Epithelial cell of esophagus (primary cell): Measurements from ENCODE around the gene BNC2.
A peak's percentile ranks its signal among the peaks of the same experiment; 100 is the strongest.

Source experiments
- DNase-seq: peaks from one replicate; pipeline ENCODE4 v3.0.0; 2010; ENCODE audit warnings: low read depth
- H3K4me3 ChIP-seq: 2 replicates; pipeline ENCODE4 v1.5.1; 2011; ENCODE audit warnings: mild to moderate bottlenecking, low read length, control low read depth
- TF ChIP-seq, protein P1 (sequence below): IDR thresholded peaks from 2 replicates; pipeline ENCODE4 v1.5.1; 2011; ENCODE audit warnings: low read depth, mild to moderate bottlenecking, low read length, control low read depth, inconsistent platforms; ENCODE audit not compliant: insufficient read depth; ENCODE audit errors: missing control alignments

The BNC2 gene

DNA sequence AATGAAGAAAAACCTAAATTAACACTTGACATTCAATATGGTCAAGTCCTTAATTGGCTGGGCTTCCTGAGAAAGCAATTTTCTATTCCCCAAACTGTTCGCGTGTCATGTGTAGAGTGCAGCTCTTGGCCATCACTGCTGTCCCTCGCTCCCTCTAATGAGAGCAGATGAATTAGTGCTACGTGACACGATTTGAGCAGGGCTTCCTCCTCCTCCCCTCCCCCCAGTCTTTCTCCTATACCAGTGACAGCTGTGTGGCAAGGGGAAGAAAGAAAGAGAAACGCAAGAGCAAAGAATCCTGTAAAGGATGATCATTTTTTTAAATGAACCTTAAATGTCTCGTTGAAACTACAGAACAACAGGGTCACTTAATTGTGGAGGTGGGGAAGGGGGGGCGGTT lies 159.6 kb downstream of the BNC2 start:
- H3K4me3 ChIP-seq, result no peak overlapping the region
- DNase-seq, result no peak
- TF ChIP-seq, protein P1, sequence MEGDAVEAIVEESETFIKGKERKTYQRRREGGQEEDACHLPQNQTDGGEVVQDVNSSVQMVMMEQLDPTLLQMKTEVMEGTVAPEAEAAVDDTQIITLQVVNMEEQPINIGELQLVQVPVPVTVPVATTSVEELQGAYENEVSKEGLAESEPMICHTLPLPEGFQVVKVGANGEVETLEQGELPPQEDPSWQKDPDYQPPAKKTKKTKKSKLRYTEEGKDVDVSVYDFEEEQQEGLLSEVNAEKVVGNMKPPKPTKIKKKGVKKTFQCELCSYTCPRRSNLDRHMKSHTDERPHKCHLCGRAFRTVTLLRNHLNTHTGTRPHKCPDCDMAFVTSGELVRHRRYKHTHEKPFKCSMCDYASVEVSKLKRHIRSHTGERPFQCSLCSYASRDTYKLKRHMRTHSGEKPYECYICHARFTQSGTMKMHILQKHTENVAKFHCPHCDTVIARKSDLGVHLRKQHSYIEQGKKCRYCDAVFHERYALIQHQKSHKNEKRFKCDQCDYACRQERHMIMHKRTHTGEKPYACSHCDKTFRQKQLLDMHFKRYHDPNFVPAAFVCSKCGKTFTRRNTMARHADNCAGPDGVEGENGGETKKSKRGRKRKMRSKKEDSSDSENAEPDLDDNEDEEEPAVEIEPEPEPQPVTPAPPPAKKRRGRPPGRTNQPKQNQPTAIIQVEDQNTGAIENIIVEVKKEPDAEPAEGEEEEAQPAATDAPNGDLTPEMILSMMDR, result no peak

DNA sequence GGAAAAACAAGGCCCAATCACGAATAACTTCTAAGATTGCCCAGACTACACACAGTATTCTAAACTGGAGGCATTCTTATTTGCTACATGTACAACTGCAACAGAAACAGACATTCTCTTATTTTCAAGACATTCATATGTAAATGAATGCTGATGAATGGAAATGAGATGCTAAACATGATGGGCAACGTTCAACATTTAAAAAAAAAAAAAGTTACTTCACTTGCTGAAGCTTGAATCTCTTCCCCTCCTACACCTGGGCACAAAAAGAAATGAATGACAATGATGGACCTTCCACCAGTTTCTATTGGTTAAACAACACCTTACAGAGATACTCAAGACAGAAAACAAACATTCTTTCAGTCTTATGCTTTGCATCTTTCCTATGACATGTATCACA lies 160.5 kb downstream of the BNC2 start:
- no peak for DNase-seq
- TF ChIP-seq, protein P1, result no peak
- H3K4me3 ChIP-seq, result no peak overlapping the region

DNA sequence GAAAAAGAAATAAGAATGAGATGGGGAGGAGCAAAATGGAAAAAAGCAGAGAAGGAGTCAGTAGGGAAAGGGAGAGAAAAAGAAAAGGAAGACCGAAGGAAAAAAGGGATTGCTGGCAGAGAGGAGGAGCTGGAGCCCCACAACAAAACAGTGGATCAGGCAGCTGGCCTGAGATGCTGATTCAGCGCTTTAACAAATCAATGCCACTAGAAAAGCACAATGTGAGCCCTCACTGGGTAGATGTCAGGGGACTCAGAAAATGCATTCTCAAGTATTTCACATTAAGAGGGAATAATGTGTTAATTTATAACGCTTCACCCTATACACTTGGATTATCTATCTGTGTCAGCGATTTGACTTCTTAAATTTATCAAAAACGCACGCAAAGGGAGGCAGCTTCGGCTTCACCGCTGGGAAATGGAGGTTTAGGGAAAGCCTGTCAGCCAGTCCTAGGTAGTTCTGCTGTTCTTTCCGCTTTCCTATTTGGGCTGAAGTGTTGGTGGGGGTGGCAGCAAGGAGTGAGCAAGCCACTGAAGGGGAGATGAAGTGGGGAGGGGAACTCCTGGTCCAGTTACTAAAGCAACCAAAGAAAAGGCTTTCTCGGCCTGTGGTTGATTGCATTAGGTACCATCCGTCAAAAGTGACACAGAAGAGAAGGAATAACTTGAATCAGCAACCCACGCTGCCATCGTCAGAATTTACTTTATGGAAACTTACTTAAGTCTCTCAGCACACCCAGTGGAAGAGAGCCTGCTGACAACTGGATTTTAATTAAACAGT lies 161.6 kb downstream of the BNC2 start:
- H3K4me3 ChIP-seq, result no peak overlapping the region
- no peak for DNase-seq
- TF ChIP-seq, protein P1, result no peak

DNA sequence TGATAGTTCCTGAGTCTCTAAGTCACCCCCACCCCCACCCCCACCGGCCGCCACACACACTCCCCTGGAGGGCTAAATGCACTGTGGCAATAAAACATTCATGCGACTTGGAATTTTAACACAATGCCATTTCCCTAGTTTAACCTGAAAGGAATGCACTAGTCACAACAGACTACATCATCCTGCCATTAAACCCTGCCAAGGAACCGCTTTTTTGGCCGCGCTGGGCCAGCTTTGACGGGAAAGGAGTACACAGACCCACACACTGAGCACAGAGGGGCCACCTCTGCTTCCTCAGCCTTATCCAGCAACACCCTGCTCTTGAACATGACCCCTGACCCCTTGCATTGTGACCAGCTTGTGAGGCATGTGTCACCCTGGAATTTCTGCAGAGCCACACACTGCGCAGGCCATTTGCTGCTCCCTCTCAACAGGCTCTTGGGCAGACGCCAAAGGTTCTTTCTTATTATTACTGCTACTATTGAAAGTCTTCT lies 165.3 kb downstream of the BNC2 start:
- H3K4me3 ChIP-seq, result no peak overlapping the region
- TF ChIP-seq, protein P1, result no peak
- DNase-seq, result peak; percentile 59

DNA sequence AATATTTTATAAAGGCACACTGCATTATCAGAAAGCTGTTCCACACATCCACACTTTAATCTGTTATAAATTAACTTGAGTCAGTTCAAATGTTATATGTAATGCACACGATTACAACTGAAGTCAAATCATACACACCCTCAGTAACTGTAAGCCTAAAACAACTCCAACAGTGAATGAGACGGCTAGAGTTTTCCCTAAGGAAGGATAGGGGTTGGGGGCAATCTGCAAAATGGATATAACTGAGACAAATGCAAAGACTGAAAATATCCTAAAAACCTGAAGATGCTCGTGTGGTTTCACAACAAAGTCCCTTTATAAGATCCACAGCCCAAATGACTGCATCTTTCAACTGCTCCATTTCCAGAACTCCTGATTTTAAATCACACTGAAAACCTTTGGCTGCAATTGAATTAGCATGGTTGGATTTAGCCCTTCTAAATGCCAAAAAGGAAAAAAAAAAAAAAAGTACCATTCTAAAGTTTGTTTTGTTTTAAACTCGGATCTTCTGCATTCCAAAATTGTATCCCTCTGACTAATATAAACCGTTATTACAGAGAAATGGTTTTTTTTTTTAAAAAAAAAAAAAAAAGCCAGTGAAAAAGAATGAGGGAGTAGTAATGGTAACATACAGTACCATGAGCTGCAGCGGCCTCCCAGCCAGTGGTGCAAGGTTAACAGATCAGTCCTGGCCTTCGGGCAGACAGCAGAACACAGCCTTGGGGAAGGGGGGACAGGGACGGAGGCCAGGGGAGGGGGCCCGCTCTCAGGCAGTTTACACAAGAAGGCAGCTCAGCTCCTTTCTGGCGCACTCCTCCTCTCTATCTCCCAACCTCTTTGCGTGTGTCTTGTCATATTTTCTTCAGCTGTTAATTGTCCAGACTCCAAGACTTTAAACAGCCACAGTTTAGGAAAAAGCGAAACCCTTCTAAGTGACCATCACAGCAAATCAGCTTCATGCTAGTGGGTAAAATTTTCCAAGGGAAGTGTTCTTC lies 166.1 kb downstream of the BNC2 start:
- peak; percentile 1 for DNase-seq
- H3K4me3 ChIP-seq, result no peak overlapping the region
- TF ChIP-seq, protein P1, result no peak

DNA sequence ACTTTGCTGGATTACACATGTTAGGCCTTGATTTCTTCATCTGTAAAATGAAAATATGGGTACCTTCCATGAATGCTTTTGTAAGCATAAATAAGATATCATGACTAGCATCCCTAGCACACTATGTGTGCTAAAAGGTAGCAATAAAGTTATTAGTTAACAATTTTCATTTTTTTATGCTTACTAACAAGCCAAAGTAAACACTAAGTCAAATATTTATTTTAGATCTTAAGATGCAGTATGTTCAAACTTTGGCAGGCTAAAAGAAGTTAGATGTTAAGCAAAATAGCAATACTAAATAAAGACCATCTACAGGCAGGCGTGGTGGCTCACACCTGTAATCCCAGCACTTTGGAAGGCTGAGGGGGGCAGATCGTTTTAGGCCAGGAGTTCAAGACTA lies 169.1 kb downstream of the BNC2 start:
- DNase-seq, result no peak
- TF ChIP-seq, protein P1, result no peak
- H3K4me3 ChIP-seq, result no peak overlapping the region
